Measurements from ENCODE around the gene CRYGC.
"Not testable (repeated sequence)": the region's sequence is repeated elsewhere in the genome, so short reads cannot be mapped to it uniquely, and the experiment has no call there.

Gene CRYGC

DNA sequence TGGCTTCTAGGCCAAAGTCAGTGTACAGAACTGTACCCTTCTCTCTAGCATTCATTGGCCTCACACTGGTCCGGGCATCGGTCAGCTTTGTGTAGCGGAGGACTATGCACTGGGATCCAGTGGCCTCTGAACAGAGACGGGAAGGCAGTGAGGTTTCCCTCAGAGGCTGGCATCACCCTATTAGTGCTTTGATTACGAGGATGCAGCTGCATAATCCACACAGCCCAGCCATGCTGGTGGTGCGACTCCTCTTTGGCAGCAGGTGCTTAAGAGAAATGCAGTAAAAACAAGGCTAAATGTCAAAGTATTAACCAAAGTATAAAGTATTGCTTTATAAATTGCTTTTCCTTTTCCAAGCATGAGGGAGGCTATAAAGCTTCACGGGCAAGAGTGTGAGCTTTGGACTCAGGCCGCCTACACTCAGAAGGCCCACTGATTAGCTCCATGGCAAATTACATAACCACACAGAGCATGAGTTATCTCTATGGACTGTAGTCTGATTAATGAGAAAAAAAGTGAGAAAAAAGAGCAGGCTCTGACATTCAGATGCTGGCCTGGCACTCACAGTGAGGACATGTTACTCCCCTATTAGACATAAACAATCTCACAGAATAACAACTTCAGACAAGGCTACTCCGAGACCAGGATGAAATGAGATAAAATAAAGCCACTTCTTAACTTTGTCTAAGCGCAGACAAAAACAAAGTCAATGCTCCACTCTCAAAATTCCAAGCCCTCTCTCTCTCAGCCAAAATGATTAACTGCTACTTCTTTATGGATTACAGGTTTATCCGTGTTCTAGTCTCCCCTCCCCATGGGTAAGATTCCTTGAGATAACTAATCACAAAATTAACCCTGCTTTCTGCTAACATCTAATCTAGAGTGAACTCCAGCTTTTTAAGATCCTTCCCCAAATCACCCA is 6.4 kb upstream of the CRYGC start:
- DNase-seq: no peak

DNA sequence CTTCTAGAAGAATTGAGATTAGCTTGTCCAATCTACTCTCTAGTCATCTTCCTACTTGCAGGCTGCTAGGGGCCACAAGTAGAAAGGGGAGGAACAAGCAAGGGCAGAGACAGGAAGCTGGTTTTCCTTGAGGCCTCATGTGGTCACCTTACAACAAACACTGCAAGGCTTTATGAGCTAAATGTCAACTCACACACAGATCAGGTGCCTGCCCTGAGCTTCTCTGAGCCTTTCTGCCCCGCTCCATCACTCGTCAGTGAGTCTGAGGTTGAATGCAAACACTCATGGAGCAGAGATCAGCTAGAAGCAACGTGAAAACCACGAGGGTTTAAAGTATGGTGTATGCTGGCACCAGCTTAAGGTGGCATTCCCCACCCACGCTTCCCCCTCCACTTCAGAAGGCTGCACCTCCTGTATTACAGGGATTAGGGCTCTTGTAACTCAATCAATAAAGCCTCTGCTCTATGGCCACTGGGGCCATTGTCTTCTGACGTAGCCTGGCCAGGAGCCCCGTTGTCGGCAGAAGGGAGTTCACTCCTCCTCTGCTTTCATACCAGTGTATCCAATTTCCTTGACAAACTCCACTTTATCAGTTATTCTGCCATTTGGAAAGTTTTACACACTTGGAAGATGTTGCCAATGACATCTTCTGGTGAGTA is 5.4 kb upstream of the CRYGC start:
- DNase-seq: no peak

DNA sequence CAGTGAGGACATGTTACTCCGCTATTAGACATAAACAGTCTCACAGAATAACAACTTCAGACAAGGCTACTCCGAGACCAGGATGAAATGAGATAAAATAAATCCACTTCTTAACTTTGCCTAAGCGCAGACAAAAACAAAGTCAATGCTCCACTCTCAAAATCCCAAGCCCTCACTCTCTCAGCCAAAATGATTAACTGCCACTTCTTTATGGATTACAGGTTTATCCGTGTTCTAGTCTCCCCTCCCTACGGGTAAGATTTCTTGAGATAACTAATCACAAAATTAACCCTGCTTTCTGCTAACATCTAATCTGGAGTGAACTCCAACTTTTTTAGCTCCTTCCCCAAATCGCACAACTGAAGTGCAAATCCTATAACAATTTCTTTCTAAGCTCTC is 1.1 kb upstream of the CRYGC start:
- no peak for DNase-seq

DNA sequence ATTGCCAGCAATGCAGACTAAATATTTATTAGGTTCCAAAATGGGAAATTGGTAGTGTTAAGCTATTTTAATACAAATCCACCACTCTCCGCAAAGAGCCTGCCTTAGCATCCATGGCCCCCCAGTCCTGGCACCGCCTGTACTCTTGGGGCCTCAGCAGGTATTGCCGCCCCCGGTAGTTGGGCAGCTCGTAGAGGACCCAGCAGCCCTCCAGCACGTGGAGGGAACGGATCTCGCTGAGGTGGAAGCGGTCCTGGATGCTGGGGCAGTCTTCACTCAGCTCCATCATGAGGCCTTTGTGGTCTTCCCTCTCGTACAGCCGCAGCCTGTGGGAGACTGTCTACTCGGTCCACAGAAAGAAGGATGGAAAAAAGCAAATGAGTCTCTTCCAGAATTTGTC is 1.5 kb downstream of the CRYGC start:
- no peak for DNase-seq

DNA sequence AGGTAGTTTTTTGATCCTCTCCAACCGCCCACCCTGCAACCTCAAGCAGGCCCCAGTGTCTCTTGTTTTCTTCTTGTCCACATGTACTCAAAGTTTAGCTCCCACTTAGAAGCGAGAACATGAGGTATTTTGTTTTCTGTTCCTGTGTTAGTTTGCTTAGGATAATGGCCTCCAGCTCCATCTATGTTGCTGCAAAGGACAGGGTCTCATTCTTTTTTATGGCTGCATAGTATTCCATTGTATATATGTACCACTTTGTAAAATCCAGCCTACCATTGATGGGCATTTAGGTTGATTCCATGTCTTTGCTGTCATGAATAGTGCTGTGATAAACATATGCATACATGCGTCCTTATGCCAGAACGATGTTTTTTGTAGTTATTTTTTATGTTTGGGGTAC is 2.5 kb downstream of the CRYGC start:
- DNase-seq: no peak

DNA sequence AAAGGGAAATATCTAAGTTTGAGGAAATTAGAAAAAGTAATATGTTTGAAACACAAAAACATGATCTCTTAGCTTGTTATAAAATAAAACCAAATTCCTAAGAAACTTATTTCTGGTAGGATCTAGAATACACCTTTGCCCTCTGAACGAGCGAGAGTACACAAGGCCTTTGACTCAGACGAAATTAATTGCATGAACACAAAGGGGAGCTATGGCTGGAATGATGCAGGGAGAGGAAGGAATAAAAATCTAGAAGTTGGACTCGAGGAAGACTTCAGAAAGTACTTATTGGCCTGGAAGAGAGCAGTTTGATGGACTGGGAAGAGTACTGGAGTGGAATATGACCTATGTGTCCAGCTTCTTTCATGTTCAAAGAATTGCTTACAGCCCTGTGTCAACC is 4.4 kb downstream of the CRYGC start:
- DNase-seq: no peak

DNA sequence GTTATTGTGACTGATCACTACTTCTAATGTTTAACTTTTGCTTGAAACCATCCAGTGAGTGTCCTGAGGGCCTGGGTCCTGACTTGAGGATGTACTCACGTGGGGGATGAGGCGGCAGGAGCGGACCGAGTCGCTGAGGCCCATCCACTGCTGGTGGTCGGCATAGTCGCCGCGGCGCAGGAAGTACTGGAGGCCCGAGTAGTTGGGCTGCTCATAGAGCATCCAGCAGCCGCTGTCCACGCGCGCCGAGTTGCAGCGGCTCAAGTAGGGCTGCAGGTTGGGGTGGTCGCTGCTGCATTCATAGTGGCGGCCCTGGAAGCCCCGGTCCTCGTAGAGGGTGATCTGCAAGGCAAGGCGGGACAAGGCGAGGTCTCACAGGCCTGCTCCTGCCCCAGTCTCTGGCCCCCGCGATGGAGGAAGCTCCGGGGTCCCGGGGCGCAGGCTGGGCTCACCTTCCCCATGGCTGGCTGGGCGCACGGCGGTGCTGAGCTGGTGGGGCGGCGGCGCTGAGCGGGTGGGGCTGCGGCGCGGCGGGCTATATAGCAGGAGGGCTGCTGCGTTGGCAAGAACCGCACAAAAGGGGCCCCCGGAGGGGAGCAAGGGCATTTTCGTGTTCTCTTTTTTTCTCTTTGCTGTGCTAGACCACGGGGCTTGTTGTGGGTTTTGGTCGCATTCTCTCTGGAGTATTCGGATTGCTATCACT is 5.5 kb downstream of the CRYGC start, which contains the start of gene CRYGD:
Gene CRYGD, minus strand, starts transcription at position 512 of the 703 bp plus-strand sequence. Its CDS starts 51 bp downstream, at position 461.
- DNase-seq: not testable (repeated sequence)

DNA sequence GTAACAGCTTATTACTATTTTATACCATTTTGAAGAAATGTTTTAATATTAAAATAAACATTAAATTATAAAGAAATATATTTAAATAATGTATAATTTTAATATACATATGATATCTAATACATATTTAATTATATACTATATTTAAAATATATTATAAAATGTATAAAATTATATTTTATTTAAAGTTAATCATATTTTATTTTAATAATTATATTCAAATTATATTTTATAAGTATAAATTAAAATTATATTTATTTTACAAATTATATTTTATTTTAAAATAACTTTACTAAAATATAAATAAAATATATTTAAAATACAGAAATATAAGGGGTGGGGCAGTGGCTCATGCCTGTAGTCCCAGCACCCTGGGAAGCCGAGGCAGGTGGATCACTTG is 7.4 kb downstream of the CRYGC start:
- no peak for DNase-seq

DNA sequence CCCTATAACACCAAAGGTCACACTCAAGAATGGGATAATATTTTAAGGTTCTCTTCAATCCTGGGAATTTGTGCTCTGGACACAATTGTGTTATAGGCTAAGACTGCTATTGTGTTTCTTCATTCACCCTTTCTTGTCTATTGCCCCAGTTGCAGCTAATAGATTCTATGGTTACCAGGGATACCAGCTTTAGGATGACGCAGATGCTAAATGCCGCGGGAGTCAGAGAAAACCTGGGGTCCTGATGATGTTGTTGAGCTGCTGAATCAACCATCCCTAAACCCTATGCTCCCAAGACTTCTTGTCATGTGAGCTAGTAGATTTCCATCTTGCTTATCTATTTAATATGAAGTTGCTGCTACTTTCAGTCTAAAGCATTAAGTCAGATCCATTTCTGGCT is 10.7 kb downstream of the CRYGC start:
- DNase-seq: no peak

DNA sequence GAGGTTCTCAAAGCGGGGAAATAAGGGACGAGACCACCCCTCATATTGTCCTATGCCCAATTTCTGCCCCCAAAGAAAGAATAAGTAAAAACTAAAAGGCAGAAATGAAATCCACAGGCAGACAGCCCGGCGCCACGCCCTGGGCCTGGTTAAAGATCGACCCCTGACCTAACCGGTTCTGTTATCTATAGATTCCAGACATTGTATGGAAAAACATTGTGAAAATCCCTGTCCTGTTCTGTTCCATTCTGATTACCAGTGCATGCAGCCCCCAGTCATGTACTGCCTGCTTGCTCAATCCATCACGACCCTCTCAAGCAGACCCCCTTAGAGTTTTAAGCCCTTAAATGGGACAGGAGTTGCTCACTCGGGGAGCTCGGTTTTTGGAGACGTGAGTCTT is 12.2 kb downstream of the CRYGC start:
- not testable (repeated sequence) for DNase-seq

DNA sequence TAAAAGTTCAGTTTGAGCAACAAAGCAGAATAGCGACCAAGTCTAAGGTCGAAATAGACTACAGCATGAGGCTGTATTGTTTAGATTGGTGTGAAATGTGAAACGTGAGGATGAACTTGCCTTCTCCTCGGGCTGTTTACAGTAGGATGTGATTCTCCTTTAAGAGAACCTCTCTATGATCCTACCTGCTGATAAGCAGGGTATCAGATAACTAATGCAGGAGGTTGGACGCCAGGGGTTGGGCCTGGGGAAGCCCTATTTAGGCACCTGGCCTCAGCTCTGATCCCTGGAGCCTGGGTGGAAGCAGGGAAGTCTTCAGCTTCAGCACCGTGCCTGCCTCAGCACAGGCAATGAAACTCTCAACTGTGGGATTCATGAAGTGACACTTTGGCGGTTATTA is 16.7 kb downstream of the CRYGC start:
- no peak for DNase-seq

DNA sequence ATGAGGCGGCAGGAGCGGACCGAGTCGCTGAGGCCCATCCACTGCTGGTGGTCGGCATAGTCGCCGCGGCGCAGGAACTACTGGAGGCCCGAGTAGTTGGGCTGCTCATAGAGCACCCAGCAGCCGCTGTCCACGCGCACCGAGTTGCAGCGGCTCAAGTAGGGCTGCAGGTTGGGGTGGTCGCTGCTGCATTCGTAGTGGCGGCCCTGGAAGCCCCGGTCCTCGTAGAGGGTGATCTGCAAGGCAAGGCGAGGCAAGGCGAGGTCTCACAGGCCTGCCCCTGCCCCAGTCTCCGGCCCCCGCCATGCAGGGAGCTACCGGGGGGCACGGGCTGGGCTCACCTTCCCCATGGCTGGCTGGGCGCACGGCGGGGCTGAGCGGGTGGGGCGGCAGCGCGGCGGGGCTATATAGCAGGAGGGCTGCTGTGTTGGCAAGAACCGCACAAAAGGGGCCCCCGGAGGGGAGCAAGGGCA is 17.3 kb downstream of the CRYGC start:
- not testable (repeated sequence) for DNase-seq

DNA sequence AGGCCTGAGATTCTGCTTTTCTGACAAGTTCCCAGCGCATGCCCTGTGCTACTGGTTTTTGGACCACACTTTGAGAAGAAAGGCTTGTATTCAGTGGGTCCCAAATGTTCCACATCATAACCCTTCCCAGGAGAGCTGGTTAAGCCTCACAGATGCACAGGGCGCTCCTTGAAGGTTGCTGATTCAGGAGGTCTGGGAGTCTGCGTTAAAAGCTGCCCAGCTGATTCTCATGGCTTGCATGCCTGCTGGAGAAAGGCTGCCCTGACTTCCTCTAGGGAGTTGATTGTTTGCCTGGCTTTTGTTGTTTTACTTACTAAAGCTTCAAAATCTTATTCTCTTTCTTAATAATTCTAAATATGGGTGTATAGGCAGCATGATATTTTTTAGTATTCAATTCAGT is 26.0 kb downstream of the CRYGC start:
- DNase-seq: no peak

DNA sequence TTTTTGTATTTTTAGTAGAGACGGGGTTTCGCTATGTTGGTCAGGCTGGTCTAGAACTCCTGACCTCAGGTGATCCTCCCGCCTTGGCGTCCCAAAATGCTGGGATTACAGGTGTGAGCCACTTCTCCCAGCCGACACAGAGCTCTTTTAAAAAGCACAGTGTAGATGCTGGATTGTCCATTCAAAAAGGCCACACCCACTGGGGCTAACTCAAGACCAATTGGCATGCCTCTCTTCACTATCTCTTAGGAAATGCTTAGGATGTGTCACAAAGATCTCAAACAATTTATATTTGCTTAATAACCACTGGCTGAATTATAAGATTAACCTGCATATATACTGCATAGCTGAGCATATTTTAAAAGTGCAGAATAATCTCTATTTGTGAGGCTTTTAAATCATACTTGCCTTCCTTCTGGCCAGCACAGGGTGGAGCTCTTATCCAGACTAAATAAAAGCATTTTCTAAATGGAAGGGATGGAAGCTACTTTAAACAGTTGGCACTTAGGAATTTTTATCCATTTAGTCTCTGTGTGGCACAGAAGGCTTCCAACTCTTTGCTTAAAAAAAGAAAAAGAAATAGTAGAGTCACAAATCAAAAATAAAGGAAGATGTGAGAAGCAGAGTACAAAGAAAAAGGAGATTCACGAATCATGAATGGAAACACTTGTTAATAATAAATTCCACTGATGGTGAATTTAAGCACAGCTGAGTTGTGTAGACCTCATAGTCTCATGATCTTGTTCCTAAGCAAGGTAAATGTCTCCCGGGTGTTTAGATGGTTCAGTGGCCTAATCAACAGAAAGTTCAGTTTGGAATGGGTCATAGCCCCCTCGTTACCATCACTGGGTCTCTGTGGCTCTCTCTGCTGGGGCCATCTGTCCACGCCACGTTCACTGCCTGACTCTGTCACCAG is 27.7 kb downstream of the CRYGC start:
- no peak for DNase-seq

DNA sequence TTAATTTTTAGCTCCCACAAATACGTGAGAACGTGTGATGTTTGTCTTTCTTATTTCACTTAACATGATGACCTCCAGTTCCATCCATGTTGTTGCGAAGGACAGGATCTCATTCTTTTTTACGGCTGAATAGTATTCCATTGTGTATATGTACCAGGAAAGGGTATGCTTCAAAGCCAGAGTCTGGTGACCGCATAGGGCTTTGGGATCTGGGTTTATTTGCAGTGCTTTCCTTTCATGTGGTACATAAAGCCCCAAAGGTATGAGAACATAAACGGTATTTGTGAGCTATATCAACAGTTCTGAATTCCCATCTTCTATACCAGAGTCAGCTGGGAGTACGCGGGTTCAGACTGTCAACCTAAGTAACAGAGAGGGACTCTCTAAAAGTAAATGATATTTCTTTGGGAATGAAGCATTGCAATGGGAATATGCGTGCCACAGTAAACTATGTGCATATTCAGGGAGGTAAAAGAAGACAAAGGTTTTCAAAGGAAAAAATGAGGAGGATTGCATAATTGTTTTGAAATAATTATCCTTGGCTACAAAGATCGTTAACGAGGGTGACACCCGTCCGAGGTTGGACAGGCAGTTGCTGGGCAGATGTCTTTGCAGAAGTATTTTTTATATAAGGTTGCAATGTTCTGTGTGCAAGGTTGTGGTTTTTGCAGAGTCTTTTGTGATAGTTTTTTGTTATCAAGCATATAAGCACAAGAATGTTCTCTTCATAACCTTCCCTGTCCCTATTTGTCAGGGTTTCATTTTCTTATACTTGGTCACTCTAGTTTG is 29.8 kb downstream of the CRYGC start:
- DNase-seq: no peak

DNA sequence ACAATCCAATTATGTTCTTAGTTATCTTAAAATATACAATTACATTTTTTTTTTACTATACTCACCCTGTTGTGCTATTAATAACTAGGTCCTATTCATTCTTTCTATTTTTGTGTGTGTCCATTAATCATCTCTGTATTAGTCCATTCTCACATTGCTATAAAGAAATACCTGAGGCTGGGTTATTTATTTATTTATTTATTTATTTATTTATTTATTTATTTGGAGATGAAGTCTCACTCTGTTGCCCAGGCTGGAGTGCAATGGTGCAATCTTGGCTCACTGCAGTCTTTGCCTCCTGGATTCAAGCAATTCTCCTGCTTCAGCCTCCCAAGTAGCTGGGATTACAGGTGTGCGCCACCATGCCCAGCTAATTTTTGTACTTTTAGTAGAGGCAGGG is 30.9 kb downstream of the CRYGC start:
- DNase-seq: not testable (repeated sequence)

DNA sequence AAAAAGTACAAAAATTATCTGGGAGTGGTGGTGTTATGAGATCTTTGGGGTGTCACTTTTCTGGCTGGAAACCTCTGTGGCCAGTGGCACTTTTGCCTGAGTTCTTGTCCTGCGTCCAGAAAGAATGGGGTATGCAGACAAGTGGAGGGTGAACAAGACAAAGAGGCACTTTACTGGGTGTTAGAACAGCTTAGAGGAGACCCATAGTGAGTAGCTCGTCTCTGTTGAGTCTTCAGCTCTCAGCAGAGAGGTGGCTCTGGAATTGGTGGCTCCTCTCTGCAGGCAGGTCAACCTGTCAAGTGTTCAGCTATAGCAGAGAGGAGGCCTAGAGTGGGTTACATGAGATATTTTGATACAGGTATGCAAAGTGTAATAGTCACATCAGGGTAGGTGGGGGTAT is 31.4 kb downstream of the CRYGC start:
- no peak for DNase-seq

DNA sequence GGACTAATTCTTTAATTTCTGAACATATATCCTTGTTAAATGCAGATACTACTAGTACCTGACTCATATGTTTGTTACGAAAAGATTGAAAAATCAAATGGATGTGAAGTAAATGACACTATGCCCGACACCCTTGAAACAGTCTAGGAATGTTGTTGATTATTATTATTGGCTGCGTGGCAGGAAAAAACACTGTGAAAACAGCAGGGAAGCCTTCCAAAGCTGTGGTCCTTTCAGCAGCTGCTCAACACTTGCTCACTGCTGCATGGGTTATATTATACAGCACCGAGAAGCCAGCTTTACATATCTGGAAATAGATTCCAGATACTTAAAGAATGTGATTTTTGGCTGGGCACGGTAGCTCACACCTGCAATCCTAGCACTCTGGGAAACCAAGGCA is 31.8 kb downstream of the CRYGC start:
- DNase-seq: no peak

DNA sequence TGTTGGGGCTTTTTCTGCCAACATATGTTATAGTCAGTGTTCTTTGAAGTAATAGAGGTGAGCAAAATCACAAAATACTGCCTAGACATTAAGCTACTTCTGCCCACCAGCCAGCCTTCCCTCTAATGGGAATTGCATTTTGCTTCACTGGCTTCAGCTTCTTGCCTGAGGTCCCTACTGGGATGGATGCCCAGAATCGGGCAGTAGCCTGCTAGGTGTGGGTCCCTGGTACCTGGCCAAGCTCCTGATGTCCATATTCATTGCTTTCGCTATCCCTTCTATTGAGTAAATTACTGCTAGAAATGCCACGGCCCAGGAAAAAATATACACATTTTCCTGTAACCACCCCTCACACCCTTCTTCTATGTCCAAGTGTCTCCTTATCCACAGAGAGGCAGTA is 32.3 kb downstream of the CRYGC start:
- DNase-seq: no peak

DNA sequence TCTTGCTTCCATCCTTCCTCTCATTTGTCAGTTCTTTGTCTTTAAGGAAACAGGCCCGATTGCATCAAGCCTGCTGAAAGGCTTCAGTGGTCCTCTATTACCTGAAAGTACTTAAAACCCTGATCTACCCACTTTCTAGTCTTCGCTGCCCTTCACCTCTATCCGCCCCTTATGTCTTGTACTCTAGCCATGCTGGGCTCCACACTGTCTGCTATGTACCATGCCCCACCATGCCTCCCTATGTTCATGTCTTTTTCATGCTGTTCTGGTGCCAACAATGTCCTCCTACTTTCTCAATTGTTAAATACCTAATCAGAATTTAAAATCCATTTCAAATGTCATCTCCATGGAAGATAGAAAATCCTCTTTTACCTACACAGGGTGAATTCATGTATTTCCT is 33.5 kb downstream of the CRYGC start:
- no peak for DNase-seq

DNA sequence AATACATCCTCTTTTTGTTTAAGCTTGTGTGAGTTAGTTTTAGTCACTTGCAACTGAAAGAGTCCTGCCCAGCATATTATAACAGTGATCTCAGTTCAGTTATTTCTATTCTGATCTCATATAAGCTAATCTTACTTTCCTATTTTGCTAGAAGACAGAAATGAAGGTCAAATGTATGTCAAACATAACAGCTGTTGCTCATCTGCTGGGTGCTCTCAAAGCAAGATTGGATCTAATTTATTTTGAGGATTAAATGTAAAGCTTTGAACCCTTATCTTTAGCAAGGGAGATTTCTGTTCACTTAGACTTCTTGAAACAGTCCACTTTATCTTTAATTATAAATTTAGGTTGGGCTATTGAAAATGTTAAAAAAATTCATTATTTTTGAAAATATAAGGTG is 36.5 kb downstream of the CRYGC start:
- no peak for DNase-seq
